SH-SY5Y (cell line): ENCODE measurements around the gene PIK3CA.

Experiments used
- GATA2 ChIP-seq: IDR thresholded peaks from 2 replicates; pipeline ENCODE4 v1.6.1; 2011; ENCODE audit warnings: mild to moderate bottlenecking, low read depth, low read length
- GATA3 ChIP-seq: IDR thresholded peaks from 2 replicates; pipeline ENCODE4 v1.6.1; 2011; ENCODE audit warnings: low read depth, mild to moderate bottlenecking, low read length, moderate library complexity

The PIK3CA gene

GRCh38 chr3:179147873-179148615, at the start of gene PIK3CA:
Gene PIK3CA (plus strand): TSS chr3:179148357. CDS start chr3:179198826, 50,469 bp downstream.
- TF ChIP-seq GATA2 (no peak), GATA3 (no peak)

- no peak for TF ChIP-seq GATA2
- TF ChIP-seq GATA3: no peak
These were observed 49.6 kb upstream of the PIK3CA start for GRCh38 chr3:179098388-179099077.

- TF ChIP-seq GATA2: no peak
- no peak for TF ChIP-seq GATA3
These were observed 47.5 kb upstream of the PIK3CA start for GRCh38 chr3:179100652-179101051.

GRCh38 chr3:179105881-179106280, 42.3 kb upstream of the PIK3CA start:
- TF ChIP-seq GATA3: no peak
- no peak for TF ChIP-seq GATA2

GRCh38 chr3:179107617-179108016, 40.5 kb upstream of the PIK3CA start:
- no peak for TF ChIP-seq GATA3
- TF ChIP-seq GATA2: no peak

GRCh38 chr3:179108086-179108485, 40.1 kb upstream of the PIK3CA start:
- TF ChIP-seq GATA3 (no peak), GATA2 (no peak)

- TF ChIP-seq GATA2 (no peak), GATA3 (no peak)
These were observed 34.3 kb upstream of the PIK3CA start for GRCh38 chr3:179113903-179114302.

- TF ChIP-seq GATA2 (no peak), GATA3 (no peak)
These were observed 31.3 kb upstream of the PIK3CA start for GRCh38 chr3:179116816-179117215.

GRCh38 chr3:179133575-179133974, 14.6 kb upstream of the PIK3CA start:
- TF ChIP-seq GATA3 (no peak), GATA2 (no peak)

GRCh38 chr3:179136195-179136594, 12.0 kb upstream of the PIK3CA start:
- TF ChIP-seq GATA2: no peak

- TF ChIP-seq GATA3: no peak
These were observed 6.3 kb upstream of the PIK3CA start for GRCh38 chr3:179141890-179142289.

GRCh38 chr3:179146911-179147513, 1.1 kb upstream of the PIK3CA start:
- TF ChIP-seq GATA2 (peak; percentile 92), GATA3 (peak; percentile 89)

GRCh38 chr3:179147514-179147872, 664 bp upstream of the PIK3CA start:
- TF ChIP-seq GATA3: no peak
- TF ChIP-seq GATA2: no peak

- TF ChIP-seq GATA2 (no peak), GATA3 (no peak)
These were observed 654 bp downstream of the PIK3CA start for GRCh38 chr3:179148616-179149405.
